GM12878 (cell line): ENCODE results near the gene BEST1. TPM values are rescaled to one million over a fixed set of nuclear protein-coding genes. Genes with fewer than 3 reads are reported as not detected.

Experiments used
- ATAC-seq: fragments of 200-7000 bp; cut with Tn5 transposase; 3 replicates; pipeline ENCODE4 v1.9.1; 2020; ENCODE audit warnings: mild to moderate bottlenecking, moderate library complexity
- BruUV-seq: library from RNA; stranded (reverse); fragments of 400-500 nt; replicated peaks from 2 replicates; lab custom pipeline; 2021; lab: Mats Ljungman, UMichigan
- CTCF ChIA-PET: fragments of 300-600 bp; sonication (Branson Sonifier 250); formaldehyde crosslinking; extraction: SDS; loops from one replicate; lab custom pipeline; 2021; ENCODE audit warnings: inconsistent platforms; lab: Yijun Ruan, JAX
- POLR2A ChIA-PET: fragments of 350-600 bp; formaldehyde crosslinking; extraction: SDS; loops from one replicate; lab custom pipeline; 2021; ENCODE audit warnings: inconsistent platforms; lab: Charles Lee
- RAD21 ChIA-PET: fragments of 300-600 bp; sonication (Branson Sonifier 250); formaldehyde crosslinking; loops from one replicate; lab custom pipeline; 2023; ENCODE audit warnings: antibody characterized with exemption; ENCODE audit not compliant: unreplicated experiment; lab: Charles Lee
- SMC1A ChIA-PET: fragments of 300-600 bp; sonication (Branson Sonifier 250); formaldehyde crosslinking; loops from one replicate; lab custom pipeline; 2023; ENCODE audit not compliant: unreplicated experiment, uncharacterized antibody; lab: Charles Lee
- DNase-seq: peaks from one replicate; pipeline ENCODE4 v3.0.0-alpha.2; 2011; ENCODE audit warnings: low read depth, low spot score
- FAIRE-seq: peaks from 3 replicates; lab custom pipeline; 2011; peaks lifted over from hg19 to GRCh38; lab: Jason Lieb, UNC
- H2AFZ ChIP-seq: 2 replicates; pipeline ENCODE4 v1.6.0; 2011; ENCODE audit warnings: low read depth, low read length, control low read depth; ENCODE audit not compliant: control insufficient read depth
- H3K27ac ChIP-seq: 2 replicates; pipeline ENCODE4 v1.5.1; 2011; ENCODE audit warnings: control low read depth; ENCODE audit not compliant: control insufficient read depth, insufficient read depth
- H3K27me3 ChIP-seq, 2 experiments: replicated peaks in 1 of 2; 2 replicates each; pipeline versions ENCODE4 v1.6.0 to v1.6.1; 2011; ENCODE audit warnings: low read length in 1 of 2; ENCODE audit not compliant: control insufficient read depth in 2 of 2, insufficient read depth in 2 of 2
- H3K36me3 ChIP-seq, 2 experiments: 2 replicates each; pipeline ENCODE4 v1.5.1; 2011; ENCODE audit warnings: low read length in 1 of 2; ENCODE audit not compliant: control insufficient read depth in 2 of 2, insufficient read depth in 2 of 2
- H3K4me1 ChIP-seq: 2 replicates; pipeline ENCODE4 v1.6.1; 2011; ENCODE audit warnings: mild to moderate bottlenecking, low read length, moderate library complexity, mixed read lengths; ENCODE audit not compliant: control insufficient read depth, insufficient read depth
- H3K4me2 ChIP-seq: 2 replicates; pipeline ENCODE4 v1.6.0; 2011; ENCODE audit warnings: control low read depth; ENCODE audit not compliant: control insufficient read depth, insufficient read depth
- H3K4me3 ChIP-seq: fragments of 200-600 bp; sonication (generic); 2 replicates; pipeline ENCODE4 v1.5.1; 2016
- H3K79me2 ChIP-seq: 2 replicates; pipeline ENCODE4 v1.6.0; 2011; ENCODE audit warnings: low read length; ENCODE audit not compliant: control insufficient read depth, insufficient read depth
- H3K9ac ChIP-seq: 2 replicates; pipeline ENCODE4 v1.8.0; 2011; ENCODE audit warnings: low read length, control low read depth, mixed read lengths; ENCODE audit not compliant: control insufficient read depth, insufficient read depth
- H3K9me3 ChIP-seq: replicated peaks from 3 replicates; pipeline ENCODE4 v1.5.1; 2011; ENCODE audit warnings: mild to moderate bottlenecking, low read length; ENCODE audit not compliant: control insufficient read depth, insufficient read depth
- H4K20me1 ChIP-seq: 2 replicates; pipeline ENCODE4 v1.6.0; 2011; ENCODE audit not compliant: control insufficient read depth, insufficient read depth
- BHLHE40 ChIP-seq, 2 experiments: fragments of 450-650 bp in 1 of 2; IDR thresholded peaks; 2 replicates each; pipeline ENCODE4 v1.6.1; 2011 to 2017; ENCODE audit warnings: low read depth in 2 of 2, borderline replicate concordance in 1 of 2, improper control_type of control experiment in 1 of 2, low read length in 1 of 2, mild to moderate bottlenecking in 1 of 2
- CEBPB ChIP-seq, 2 experiments: fragments of 150-350 bp in 1 of 2; IDR thresholded peaks; 2 replicates each; pipeline ENCODE4 v1.6.1; 2012 to 2014; ENCODE audit warnings: low read depth in 2 of 2, low read length in 2 of 2, borderline replicate concordance in 1 of 2, inconsistent platforms in 1 of 2
- CREB1 ChIP-seq: IDR thresholded peaks from 2 replicates; pipeline ENCODE4 v1.6.1; 2012; ENCODE audit warnings: low read depth, mild to moderate bottlenecking, inconsistent platforms
- CREM ChIP-seq: IDR thresholded peaks from 2 replicates; pipeline ENCODE4 v1.6.1; 2014; ENCODE audit warnings: antibody characterized with exemption, low read depth
- HCFC1 ChIP-seq: fragments of 150-350 bp; IDR thresholded peaks from 2 replicates; pipeline ENCODE4 v1.6.1; 2014; ENCODE audit warnings: low read length
- IKZF2 ChIP-seq, 2 experiments: fragments of 450-650 bp; IDR thresholded peaks; 2 replicates each; pipeline ENCODE4 v1.6.1; 2017; ENCODE audit warnings: mild to moderate bottlenecking in 2 of 2, moderate library complexity in 2 of 2
- NFYA ChIP-seq: IDR thresholded peaks from 2 replicates; pipeline ENCODE4 v1.6.1; 2011; ENCODE audit warnings: low read depth, mild to moderate bottlenecking, low read length, improper control_type of control experiment, borderline replicate concordance
- NR2C1 ChIP-seq: fragments of 450-650 bp; IDR thresholded peaks from 2 replicates; pipeline ENCODE4 v1.6.1; 2017; ENCODE audit warnings: antibody characterized with exemption, mild to moderate bottlenecking, moderate library complexity
- NR2F1 ChIP-seq: fragments of 450-650 bp; conservative IDR thresholded peaks from 2 replicates; pipeline ENCODE4 v1.6.1; 2017; ENCODE audit warnings: mild to moderate bottlenecking
- PML ChIP-seq: IDR thresholded peaks from 2 replicates; pipeline ENCODE4 v1.6.1; 2012; ENCODE audit warnings: low read length, inconsistent platforms
- RFX5 ChIP-seq: IDR thresholded peaks from 2 replicates; pipeline ENCODE4 v1.6.1; 2011; ENCODE audit warnings: low read depth, low read length, improper control_type of control experiment
- SMC3 ChIP-seq: IDR thresholded peaks from 2 replicates; pipeline ENCODE4 v1.6.1; 2011; ENCODE audit warnings: low read length, improper control_type of control experiment, borderline replicate concordance
- SP1 ChIP-seq: IDR thresholded peaks from one replicate; pipeline ENCODE4 v1.6.1; 2011; ENCODE audit warnings: low read depth, low read length
- SREBF2 ChIP-seq: IDR thresholded peaks from 2 replicates; pipeline ENCODE4 v1.6.1; 2012; ENCODE audit warnings: mild to moderate bottlenecking, low read length
- TCF3 ChIP-seq: IDR thresholded peaks from 2 replicates; pipeline ENCODE4 v1.6.1; 2012; ENCODE audit warnings: low read depth, mild to moderate bottlenecking, low read length, borderline replicate concordance; ENCODE audit not compliant: insufficient read depth
- YY1 ChIP-seq: IDR thresholded peaks from 2 replicates; pipeline ENCODE4 v1.6.1; 2011; ENCODE audit warnings: low read depth, mild to moderate bottlenecking, low read length
- ZNF622 ChIP-seq: fragments of 450-650 bp; IDR thresholded peaks from 2 replicates; pipeline ENCODE4 v1.6.1; 2017; ENCODE audit warnings: mild to moderate bottlenecking, inconsistent platforms
- ZSCAN29 ChIP-seq: fragments of 450-650 bp; IDR thresholded peaks from 2 replicates; pipeline ENCODE4 v1.6.1; 2017; ENCODE audit warnings: mild to moderate bottlenecking, moderate library complexity
- WGBS: methylation state at CpG from one replicate; pipeline ENCODE4 v1.1.6; 2016; ENCODE audit warnings: low lambda C conversion rate; ENCODE audit not compliant: insufficient replicate concordance, insufficient coverage; ENCODE audit errors: missing lambda C conversion rate; 5-methylcytosine and 5-hydroxymethylcytosine counted together
- in situ Hi-C: fragments of 300-500 bp; cut with MboI; formaldehyde crosslinking; loops from 9 replicates; pipeline ENCODE4 v1.14.3; 2018; ENCODE audit warnings: mixed read lengths
- intact Hi-C: fragments of 100-400 bp; cut with micrococcal nuclease; formaldehyde crosslinking; loops from one replicate; pipeline ENCODE4 v1.14.2; 2022; ENCODE audit not compliant: unreplicated experiment
- polyA plus RNA-seq, 11 experiments: library from polyadenylated mRNA; depleted of rRNA in 4 of 11; unstranded in 6 of 11; stranded (reverse) in 5 of 11; fragments of >200 nt; fragmentation: Nextera tagmentation in 4 of 11; fragmentation: Illumina TruSeq in 1 of 11; extraction: Ambion mirVana in 4 of 11; extraction: Trizol in 1 of 11; gene quantifications; 1 replicate in 1 of 11; 2 replicates in 10 of 11; pipeline versions ENCODE4 v1.2.1 to v1.2.3, GENCODE V29; 2011 to 2016; ENCODE audit warnings: inconsistent platforms in 2 of 11, missing spikeins in 2 of 11, low read depth in 1 of 11
- total RNA-seq, 4 experiments: library from RNA; depleted of rRNA in 3 of 4; stranded (reverse); fragments of >200 nt in 3 of 4; fragmentation: Illumina TruSeq in 1 of 4; extraction: Trizol in 1 of 4; gene quantifications; 2 replicates each; pipeline versions ENCODE4 v1.2.1 to v1.2.3, GENCODE V29; 2013 to 2021
- TF ChIP-seq, protein P1 (sequence below): fragments of 450-650 bp; IDR thresholded peaks from 2 replicates; pipeline ENCODE4 v1.6.1; 2017; ENCODE audit warnings: low read depth, mild to moderate bottlenecking, moderate library complexity
- TF ChIP-seq, protein P2 (sequence below): fragments of 450-650 bp; formaldehyde crosslinking; IDR thresholded peaks from 2 replicates; pipeline ENCODE4 v1.5.0; 2022; ENCODE audit warnings: mild to moderate bottlenecking, missing genetic modification characterization

BEST1 gene
- total and polyA plus RNA-seq, 10 of the 15 experiments (the other 5 are each of a cell fraction or from before 2014, with no cell fraction given): 0.03 to 3.4 (median 0.15) TPM; not detected in 1

DNA sequence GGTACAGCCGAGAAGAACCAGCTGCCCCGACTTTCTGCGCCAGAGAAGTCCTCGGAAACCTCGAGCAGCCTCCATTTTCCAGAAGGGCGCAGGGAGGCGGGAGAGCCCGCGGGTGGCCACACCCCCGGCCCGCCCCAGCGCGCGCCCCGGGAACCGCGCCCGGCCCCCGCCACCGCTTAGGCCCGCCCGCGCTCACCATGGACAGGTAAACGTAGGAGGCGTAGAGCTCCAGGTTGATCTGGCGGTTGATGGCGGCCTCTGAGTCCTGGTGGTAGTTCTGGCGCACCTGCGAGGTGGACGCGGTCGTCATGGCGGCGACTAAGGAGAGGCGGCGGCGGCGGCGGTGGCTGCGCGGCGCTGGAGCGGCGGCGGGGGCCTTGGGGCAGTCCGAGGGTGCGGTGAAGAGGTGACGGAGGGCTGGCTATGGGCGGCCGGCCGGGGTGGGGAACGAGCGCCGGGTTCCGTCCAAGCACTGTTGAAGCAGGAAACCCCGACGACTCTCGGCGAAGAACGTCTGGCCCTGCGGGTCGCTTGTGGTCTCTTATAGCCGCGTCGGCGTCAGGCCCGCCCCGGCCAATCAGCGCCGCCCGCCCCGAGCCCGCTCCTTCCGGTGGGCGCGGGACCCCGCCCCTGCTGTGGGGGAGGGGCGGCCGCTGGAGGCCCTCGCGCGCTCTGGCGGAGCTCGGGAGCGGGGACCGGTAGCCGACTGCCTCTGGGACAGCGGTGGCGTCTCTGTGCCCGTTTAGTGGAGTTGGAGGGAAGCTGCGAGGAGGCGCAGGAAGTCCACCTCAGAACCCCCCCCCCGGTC is 17.2 kb downstream of the BEST1 start, which contains the start of gene FTH1:
FTH1 (minus strand) TSS at position 519 of the 808 bp plus-strand sequence; CDS start at position 310, 209 bp downstream.
- H3K4me1 ChIP-seq: peaks cover 47% of the 10 kb centered on the region
- no peak for FAIRE-seq
- ChIA-PET POLR2A (interaction anchor here (0.7 to 2.2 kb wide), 11 partner anchors 9 to 787 kb away, joined by 3 to 12 read pairs (median 3); partner anchors contain the start of gene ZBTB3), RAD21 (interaction anchor here (1.0 to 2.7 kb wide), 6 partner anchors 19 to 152 kb away, joined by 3 to 13 read pairs (median 4); no protein-coding TSS in a partner anchor), CTCF (interaction anchor here (0.7 to 7.0 kb wide), 7 partner anchors 20 to 203 kb away, joined by 3 to 49 read pairs (median 5); no protein-coding TSS in a partner anchor), SMC1A (interaction anchor here (1.0 to 5.8 kb wide), 4 partner anchors 19 to 170 kb away, joined by 4 to 29 read pairs (median 10); no protein-coding TSS in a partner anchor)
- DNase-seq: no peak
- peak; percentile 72 for ATAC-seq
- peaks cover 6 to 13% of the 10 kb centered on the region in 2 experiments for H3K36me3 ChIP-seq
- peak within 1 kb of the TSS; percentile 100 for H3K4me3 ChIP-seq
- in situ Hi-C loops (no loop called here), intact Hi-C loops (loop anchor here (5.0 kb wide), 4 partner anchors 85 to 170 kb away; partner anchors contain the start of genes FADS2 and INCENP)
- peaks cover 36% of the 10 kb centered on the region for H3K79me2 ChIP-seq
- H3K27ac ChIP-seq: peak within 1 kb of the TSS; percentile 96
- no peaks in the 10 kb centered on the region for H3K27me3 ChIP-seq
- H3K4me2 ChIP-seq: peak within 1 kb of the TSS; percentile 91
- BruUV-seq: no TSS peak
- peak within 1 kb of the TSS; percentile 51 for H2AFZ ChIP-seq
- 5% methylated on average over 82 of the region's 93 CpGs for WGBS
- H4K20me1 ChIP-seq: peaks cover 8% of the 10 kb centered on the region
- no peaks in the 10 kb centered on the region for H3K9me3 ChIP-seq
- peak within 1 kb of the TSS; percentile 93 for H3K9ac ChIP-seq
- peak; percentile 70 for TF ChIP-seq CREB1
- peak; percentile 35; the same call in 1 of the 2 replicates for TF ChIP-seq TCF3
- TF ChIP-seq NFYA: no peak
- TF ChIP-seq ZNF622: no peak
- TF ChIP-seq NR2F1: peak; percentile 71; the same call in 1 of the 2 replicates
- no peak for TF ChIP-seq SP1
- no peak for TF ChIP-seq RFX5
- no peak for TF ChIP-seq NR2C1
- TF ChIP-seq HCFC1: peak; percentile 35; the same call in 1 of the 2 replicates
- peak; percentile 25; the same call in 1 of the 2 replicates for TF ChIP-seq ZSCAN29
- TF ChIP-seq, protein P1, sequence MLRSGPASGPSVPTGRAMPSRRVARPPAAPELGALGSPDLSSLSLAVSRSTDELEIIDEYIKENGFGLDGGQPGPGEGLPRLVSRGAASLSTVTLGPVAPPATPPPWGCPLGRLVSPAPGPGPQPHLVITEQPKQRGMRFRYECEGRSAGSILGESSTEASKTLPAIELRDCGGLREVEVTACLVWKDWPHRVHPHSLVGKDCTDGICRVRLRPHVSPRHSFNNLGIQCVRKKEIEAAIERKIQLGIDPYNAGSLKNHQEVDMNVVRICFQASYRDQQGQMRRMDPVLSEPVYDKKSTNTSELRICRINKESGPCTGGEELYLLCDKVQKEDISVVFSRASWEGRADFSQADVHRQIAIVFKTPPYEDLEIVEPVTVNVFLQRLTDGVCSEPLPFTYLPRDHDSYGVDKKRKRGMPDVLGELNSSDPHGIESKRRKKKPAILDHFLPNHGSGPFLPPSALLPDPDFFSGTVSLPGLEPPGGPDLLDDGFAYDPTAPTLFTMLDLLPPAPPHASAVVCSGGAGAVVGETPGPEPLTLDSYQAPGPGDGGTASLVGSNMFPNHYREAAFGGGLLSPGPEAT: no peak
- TF ChIP-seq SMC3: no peak
- TF ChIP-seq CREM: no peak
- TF ChIP-seq IKZF2 (IDR thresholded peaks at IDR 0.05): no peak
- TF ChIP-seq SREBF2: no peak
- no peak for TF ChIP-seq CEBPB (IDR thresholded peaks at IDR 0.05; ENCODE audit: borderline replicate concordance in 1 of 2, low read depth in 2 of 2, low read length in 2 of 2)
- TF ChIP-seq YY1: peak; percentile 85
- peak in 1 of 2 experiments; percentile 48; a peak in 1 of 4 replicates for TF ChIP-seq BHLHE40 (IDR thresholded peaks at IDR 0.05; ENCODE audit: borderline replicate concordance in 1 of 2, low read depth in 2 of 2, low read length in 1 of 2)
- TF ChIP-seq, protein P2, sequence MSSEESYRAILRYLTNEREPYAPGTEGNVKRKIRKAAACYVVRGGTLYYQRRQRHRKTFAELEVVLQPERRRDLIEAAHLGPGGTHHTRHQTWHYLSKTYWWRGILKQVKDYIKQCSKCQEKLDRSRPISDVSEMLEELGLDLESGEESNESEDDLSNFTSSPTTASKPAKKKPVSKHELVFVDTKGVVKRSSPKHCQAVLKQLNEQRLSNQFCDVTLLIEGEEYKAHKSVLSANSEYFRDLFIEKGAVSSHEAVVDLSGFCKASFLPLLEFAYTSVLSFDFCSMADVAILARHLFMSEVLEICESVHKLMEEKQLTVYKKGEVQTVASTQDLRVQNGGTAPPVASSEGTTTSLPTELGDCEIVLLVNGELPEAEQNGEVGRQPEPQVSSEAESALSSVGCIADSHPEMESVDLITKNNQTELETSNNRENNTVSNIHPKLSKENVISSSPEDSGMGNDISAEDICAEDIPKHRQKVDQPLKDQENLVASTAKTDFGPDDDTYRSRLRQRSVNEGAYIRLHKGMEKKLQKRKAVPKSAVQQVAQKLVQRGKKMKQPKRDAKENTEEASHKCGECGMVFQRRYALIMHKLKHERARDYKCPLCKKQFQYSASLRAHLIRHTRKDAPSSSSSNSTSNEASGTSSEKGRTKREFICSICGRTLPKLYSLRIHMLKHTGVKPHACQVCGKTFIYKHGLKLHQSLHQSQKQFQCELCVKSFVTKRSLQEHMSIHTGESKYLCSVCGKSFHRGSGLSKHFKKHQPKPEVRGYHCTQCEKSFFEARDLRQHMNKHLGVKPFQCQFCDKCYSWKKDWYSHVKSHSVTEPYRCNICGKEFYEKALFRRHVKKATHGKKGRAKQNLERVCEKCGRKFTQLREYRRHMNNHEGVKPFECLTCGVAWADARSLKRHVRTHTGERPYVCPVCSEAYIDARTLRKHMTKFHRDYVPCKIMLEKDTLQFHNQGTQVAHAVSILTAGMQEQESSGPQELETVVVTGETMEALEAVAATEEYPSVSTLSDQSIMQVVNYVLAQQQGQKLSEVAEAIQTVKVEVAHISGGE (CRISPR knock-in tag): no peak
- peak; percentile 81 for TF ChIP-seq PML
